ENCODE results near the gene YPEL1. TPM values are rescaled to one million over a fixed set of nuclear protein-coding genes. Genes with fewer than 3 reads are reported as not detected.

The YPEL1 gene
- total and polyA plus RNA-seq, 2 donors (not counting 1 experiment from before 2014, with no cell fraction given): 14.9 to 17.0 TPM

DNA sequence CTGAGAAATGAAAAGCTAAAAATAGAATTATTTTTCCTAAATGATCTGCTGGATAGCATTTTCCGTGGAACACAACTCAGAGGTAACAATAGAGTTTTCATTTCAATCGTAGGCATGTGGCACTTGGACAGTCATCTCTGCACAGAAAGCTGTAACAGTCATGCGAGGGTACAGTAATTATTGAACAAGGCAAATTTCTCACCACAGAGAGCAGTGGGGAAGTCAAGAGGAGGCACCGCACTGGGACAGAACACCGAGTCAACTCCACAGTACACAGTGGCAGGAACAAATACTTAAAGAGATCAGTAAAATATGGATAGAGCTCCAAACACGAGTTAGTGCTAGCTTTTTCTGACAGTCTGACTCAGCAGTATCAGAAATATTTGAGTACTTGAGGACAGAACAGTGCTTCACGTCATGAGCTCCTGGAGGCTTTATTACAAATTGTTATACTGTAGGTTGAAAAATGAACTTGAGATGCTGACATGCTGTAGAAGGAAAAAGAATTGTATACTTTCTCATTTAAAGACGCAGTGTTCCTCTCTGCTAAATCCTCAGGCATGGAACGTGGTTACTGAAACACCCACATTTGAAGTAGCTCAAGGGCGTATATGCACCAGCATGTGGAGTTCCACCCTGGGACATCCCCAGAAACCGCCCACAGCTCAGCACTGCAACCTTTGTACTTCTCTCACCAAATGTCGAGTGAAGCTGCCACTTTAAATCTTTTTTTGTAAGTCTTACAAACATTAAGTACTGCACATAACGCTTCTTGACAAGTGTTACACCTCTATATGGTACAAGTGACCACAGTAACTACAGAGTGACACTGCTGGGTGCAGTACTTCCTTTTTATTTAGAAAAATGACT lies 27.4 kb upstream of the YPEL1 start:
- H3K27me3 Mint-ChIP-seq: no peaks in the 10 kb centered on the region
- H3K4me1 Mint-ChIP-seq: peaks cover 1% of the 10 kb centered on the region
- ChIA-PET CTCF (interaction anchor here (1.0 to 1.2 kb wide), 3 partner anchors 9 to 190 kb away, joined by 3 to 6 read pairs (median 3); partner anchors contain the start of gene PPM1F), POLR2A (no interaction called here)
- Histone ChIP-seq H4K20me1 (ENCODE audit: control insufficient read depth, insufficient read depth, low read length, poor library complexity, severe bottlenecking) (peaks cover 24% of the 10 kb centered on the region), H3K27ac (ENCODE audit: low read length in 2 of 2) (no peak overlapping the region), H3K27me3 (replicated peaks in 1 of 4; ENCODE audit: control extremely low read depth in 1 of 4, control insufficient read depth in 3 of 4, insufficient read depth in 4 of 4, low read length in 3 of 4) (no peaks in the 10 kb centered on the region), H2AFZ (ENCODE audit: insufficient read depth, low read depth, low read length, poor library complexity, severe bottlenecking) (no peak overlapping the region), H3K9me3 (ENCODE audit: control extremely low read depth in 1 of 3, control insufficient read depth in 2 of 3, insufficient read depth in 1 of 3, low read length in 2 of 3) (no peaks in the 10 kb centered on the region), H3K4me1 (ENCODE audit: control insufficient read depth in 2 of 2, insufficient read depth in 2 of 2, low read length in 2 of 2) (no peaks in the 10 kb centered on the region), H3K4me2 (replicated peaks; ENCODE audit: low read depth, low read length, poor library complexity, severe bottlenecking) (no peak overlapping the region), H3K4me3 (ENCODE audit: control extremely low read depth in 1 of 5, extremely low read depth in 1 of 5, insufficient read depth in 1 of 5, low read depth in 2 of 5, low read length in 4 of 5) (no peak overlapping the region), H3K79me2 (ENCODE audit: control insufficient read depth, insufficient read depth, low read length) (no peaks in the 10 kb centered on the region), H3K9ac (ENCODE audit: low read length) (no peak overlapping the region), H3K36me3 (replicated peaks in 1 of 2; ENCODE audit: control extremely low read depth in 1 of 2, control insufficient read depth in 1 of 2, extremely low read depth in 1 of 2, insufficient read depth in 2 of 2, low read length in 1 of 2) (peaks cover 9 to 78% of the 10 kb centered on the region in 2 experiments)
- DNase-seq: no peak
- no peaks in the 10 kb centered on the region for H3K9me3 Mint-ChIP-seq (ENCODE audit: insufficient read depth)
- WGBS (ENCODE audit: insufficient coverage): 58% methylated on average over 7 of the region's 13 CpGs
- no peak overlapping the region for H3K4me3 Mint-ChIP-seq
- ATAC-seq (ENCODE audit: low read depth): no peak
- intact Hi-C loops (cut with micrococcal nuclease): no loop called here
- no peak overlapping the region for H3K27ac Mint-ChIP-seq
- TF ChIP-seq EZH2 (IDR thresholded peaks at IDR 0.05; ENCODE audit: borderline replicate concordance, insufficient read depth, low read depth, low read length, poor library complexity, severe bottlenecking): no peak
- TF ChIP-seq, protein P1, sequence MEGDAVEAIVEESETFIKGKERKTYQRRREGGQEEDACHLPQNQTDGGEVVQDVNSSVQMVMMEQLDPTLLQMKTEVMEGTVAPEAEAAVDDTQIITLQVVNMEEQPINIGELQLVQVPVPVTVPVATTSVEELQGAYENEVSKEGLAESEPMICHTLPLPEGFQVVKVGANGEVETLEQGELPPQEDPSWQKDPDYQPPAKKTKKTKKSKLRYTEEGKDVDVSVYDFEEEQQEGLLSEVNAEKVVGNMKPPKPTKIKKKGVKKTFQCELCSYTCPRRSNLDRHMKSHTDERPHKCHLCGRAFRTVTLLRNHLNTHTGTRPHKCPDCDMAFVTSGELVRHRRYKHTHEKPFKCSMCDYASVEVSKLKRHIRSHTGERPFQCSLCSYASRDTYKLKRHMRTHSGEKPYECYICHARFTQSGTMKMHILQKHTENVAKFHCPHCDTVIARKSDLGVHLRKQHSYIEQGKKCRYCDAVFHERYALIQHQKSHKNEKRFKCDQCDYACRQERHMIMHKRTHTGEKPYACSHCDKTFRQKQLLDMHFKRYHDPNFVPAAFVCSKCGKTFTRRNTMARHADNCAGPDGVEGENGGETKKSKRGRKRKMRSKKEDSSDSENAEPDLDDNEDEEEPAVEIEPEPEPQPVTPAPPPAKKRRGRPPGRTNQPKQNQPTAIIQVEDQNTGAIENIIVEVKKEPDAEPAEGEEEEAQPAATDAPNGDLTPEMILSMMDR (IDR thresholded peaks at IDR 0.05): no peak

Measured in B cell (primary cell).